Measurements from ENCODE around the gene KLRK1.
"Not testable (repeated sequence)": the region's sequence is repeated elsewhere in the genome, so short reads cannot be mapped to it uniquely, and the experiment has no call there.

KLRK1 gene

DNA sequence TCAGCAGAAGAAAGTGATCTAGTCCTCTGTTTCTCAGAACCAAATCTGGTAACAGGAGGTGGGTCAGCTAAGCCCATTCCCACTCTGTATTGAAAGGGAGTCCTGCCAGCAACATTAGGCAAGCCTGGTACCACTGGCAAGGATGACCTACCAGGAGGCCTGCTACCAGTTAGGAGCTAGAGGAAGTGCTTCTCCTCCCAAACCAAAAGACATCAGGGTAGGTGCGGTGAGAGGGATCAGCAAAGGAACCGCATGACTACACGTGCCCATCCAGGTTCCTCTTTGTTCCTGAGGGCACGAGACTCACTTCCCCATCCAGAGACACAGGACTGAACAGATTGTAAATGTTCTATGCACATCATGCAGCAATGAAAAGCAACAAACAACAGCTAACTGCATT lies 16.9 kb upstream of the KLRK1 start:
- H3K4me1 ChIP-seq (ENCODE audit: control insufficient read depth in 1 of 2, insufficient read depth in 2 of 2, low read length in 2 of 2) = no peaks in the 10 kb centered on the region
- H3K27ac ChIP-seq (ENCODE audit: low read depth, low read length) = no peak overlapping the region
- H3K9ac ChIP-seq (ENCODE audit: low read depth in 1 of 2, low read length in 2 of 2) = no peak overlapping the region
- H3K4me3 ChIP-seq (ENCODE audit: low read depth in 1 of 2, low read length in 2 of 2) = no peak overlapping the region
- H3K27me3 ChIP-seq (ENCODE audit: control insufficient read depth in 1 of 2, insufficient read depth in 2 of 2, low read length in 2 of 2) = no peaks in the 10 kb centered on the region
- H3K36me3 ChIP-seq (ENCODE audit: control insufficient read depth in 1 of 2, insufficient read depth in 2 of 2, low read length in 2 of 2) = no peaks in the 10 kb centered on the region
- no peaks in the 10 kb centered on the region for H3K9me3 ChIP-seq (ENCODE audit: control insufficient read depth in 1 of 2, low read length in 2 of 2)

- Histone ChIP-seq H3K4me3 (ENCODE audit: low read depth in 1 of 2, low read length in 2 of 2) (no peak overlapping the region), H3K27ac (ENCODE audit: low read depth, low read length) (no peak overlapping the region), H3K9me3 (ENCODE audit: control insufficient read depth in 1 of 2, low read length in 2 of 2) (no peaks in the 10 kb centered on the region), H3K4me1 (ENCODE audit: control insufficient read depth in 1 of 2, insufficient read depth in 2 of 2, low read length in 2 of 2) (no peaks in the 10 kb centered on the region), H3K9ac (ENCODE audit: low read depth in 1 of 2, low read length in 2 of 2) (no peak overlapping the region), H3K36me3 (ENCODE audit: control insufficient read depth in 1 of 2, insufficient read depth in 2 of 2, low read length in 2 of 2) (no peaks in the 10 kb centered on the region), H3K27me3 (ENCODE audit: control insufficient read depth in 1 of 2, insufficient read depth in 2 of 2, low read length in 2 of 2) (no peaks in the 10 kb centered on the region)
These were observed 15.5 kb upstream of the KLRK1 start for GRCh38 chr12:10405294-10405693.

DNA sequence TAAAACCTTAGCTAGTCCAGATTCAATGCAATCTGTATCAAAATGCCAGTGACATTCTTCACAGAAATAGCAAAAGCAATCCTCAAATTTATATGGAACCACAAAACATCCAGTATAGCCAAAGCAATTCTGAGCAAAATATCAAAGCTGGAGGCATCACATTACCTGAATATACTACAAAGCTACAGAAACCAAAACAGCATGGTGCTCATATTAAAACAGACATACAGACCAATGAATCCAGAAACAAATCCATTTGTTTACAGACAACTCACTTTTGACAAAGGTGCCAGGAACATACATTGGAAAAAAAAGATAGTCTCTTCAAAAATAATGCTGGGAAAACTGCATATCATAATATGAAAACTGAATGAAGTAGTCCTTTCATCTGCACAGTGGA lies 15.0 kb upstream of the KLRK1 start:
- no peaks in the 10 kb centered on the region for H3K4me1 ChIP-seq (ENCODE audit: control insufficient read depth in 1 of 2, insufficient read depth in 2 of 2, low read length in 2 of 2)
- no peaks in the 10 kb centered on the region for H3K9me3 ChIP-seq (ENCODE audit: control insufficient read depth in 1 of 2, low read length in 2 of 2)
- no peak overlapping the region for H3K9ac ChIP-seq (ENCODE audit: low read depth in 1 of 2, low read length in 2 of 2)
- H3K4me3 ChIP-seq (ENCODE audit: low read depth in 1 of 2, low read length in 2 of 2) = no peak overlapping the region
- no peaks in the 10 kb centered on the region for H3K27me3 ChIP-seq (ENCODE audit: control insufficient read depth in 1 of 2, insufficient read depth in 2 of 2, low read length in 2 of 2)
- no peaks in the 10 kb centered on the region for H3K36me3 ChIP-seq (ENCODE audit: control insufficient read depth in 1 of 2, insufficient read depth in 2 of 2, low read length in 2 of 2)
- H3K27ac ChIP-seq (ENCODE audit: low read depth, low read length) = no peak overlapping the region

DNA sequence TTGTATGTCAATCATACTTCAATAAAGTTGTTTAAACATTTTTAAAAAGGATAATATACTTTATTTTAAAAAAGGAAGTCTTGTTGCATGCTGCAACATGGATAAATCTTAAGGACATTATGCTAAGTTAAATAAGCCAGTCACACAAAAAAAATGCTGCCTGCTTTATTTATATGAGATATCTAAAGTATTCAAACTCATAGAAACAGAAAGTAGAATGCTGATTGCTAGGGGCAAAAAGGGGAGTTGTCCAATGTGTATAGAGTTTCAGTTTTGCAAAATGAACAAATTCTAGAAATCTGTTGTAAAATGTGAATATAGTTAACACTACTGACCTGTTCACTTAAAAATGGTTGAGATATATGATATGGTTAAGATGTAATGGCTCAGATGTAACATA lies 11.0 kb upstream of the KLRK1 start:
- Histone ChIP-seq H3K27me3 (ENCODE audit: control insufficient read depth in 1 of 2, insufficient read depth in 2 of 2, low read length in 2 of 2) (no peaks in the 10 kb centered on the region), H3K9me3 (ENCODE audit: control insufficient read depth in 1 of 2, low read length in 2 of 2) (no peaks in the 10 kb centered on the region), H3K4me1 (ENCODE audit: control insufficient read depth in 1 of 2, insufficient read depth in 2 of 2, low read length in 2 of 2) (no peaks in the 10 kb centered on the region), H3K9ac (ENCODE audit: low read depth in 1 of 2, low read length in 2 of 2) (no peak overlapping the region), H3K36me3 (ENCODE audit: control insufficient read depth in 1 of 2, insufficient read depth in 2 of 2, low read length in 2 of 2) (no peaks in the 10 kb centered on the region), H3K27ac (ENCODE audit: low read depth, low read length) (no peak overlapping the region), H3K4me3 (ENCODE audit: low read depth in 1 of 2, low read length in 2 of 2) (no peak overlapping the region)

GRCh38 chr12:10398168-10398567 lies 8.3 kb upstream of the KLRK1 start:
- H3K9me3 ChIP-seq (ENCODE audit: control insufficient read depth in 1 of 2, low read length in 2 of 2) = no peaks in the 10 kb centered on the region
- H3K9ac ChIP-seq (ENCODE audit: low read depth in 1 of 2, low read length in 2 of 2) = no peak overlapping the region
- H3K4me3 ChIP-seq (ENCODE audit: low read depth in 1 of 2, low read length in 2 of 2) = no peak overlapping the region
- H3K27me3 ChIP-seq (ENCODE audit: control insufficient read depth in 1 of 2, insufficient read depth in 2 of 2, low read length in 2 of 2) = no peaks in the 10 kb centered on the region
- no peak overlapping the region for H3K27ac ChIP-seq (ENCODE audit: low read depth, low read length)
- no peaks in the 10 kb centered on the region for H3K36me3 ChIP-seq (ENCODE audit: control insufficient read depth in 1 of 2, insufficient read depth in 2 of 2, low read length in 2 of 2)
- peaks cover 0 to 7% of the 10 kb centered on the region in 2 donors for H3K4me1 ChIP-seq (ENCODE audit: control insufficient read depth in 1 of 2, insufficient read depth in 2 of 2, low read length in 2 of 2)

- peaks cover 0 to 7% of the 10 kb centered on the region in 2 donors for H3K4me1 ChIP-seq (ENCODE audit: control insufficient read depth in 1 of 2, insufficient read depth in 2 of 2, low read length in 2 of 2)
- H3K27me3 ChIP-seq (ENCODE audit: control insufficient read depth in 1 of 2, insufficient read depth in 2 of 2, low read length in 2 of 2) = no peaks in the 10 kb centered on the region
- no peak overlapping the region for H3K9ac ChIP-seq (ENCODE audit: low read depth in 1 of 2, low read length in 2 of 2)
- H3K4me3 ChIP-seq (ENCODE audit: low read depth in 1 of 2, low read length in 2 of 2) = no peak overlapping the region
- H3K36me3 ChIP-seq (ENCODE audit: control insufficient read depth in 1 of 2, insufficient read depth in 2 of 2, low read length in 2 of 2) = no peaks in the 10 kb centered on the region
- H3K27ac ChIP-seq (ENCODE audit: low read depth, low read length) = no peak overlapping the region
- H3K9me3 ChIP-seq (ENCODE audit: control insufficient read depth in 1 of 2, low read length in 2 of 2) = no peaks in the 10 kb centered on the region
These were observed 7.5 kb upstream of the KLRK1 start for GRCh38 chr12:10397296-10397695.

- not testable (repeated sequence) for H3K9me3 ChIP-seq (ENCODE audit: control insufficient read depth in 1 of 2, low read length in 2 of 2); H3K36me3 ChIP-seq (ENCODE audit: control insufficient read depth in 1 of 2, insufficient read depth in 2 of 2, low read length in 2 of 2); H3K27me3 ChIP-seq (ENCODE audit: control insufficient read depth in 1 of 2, insufficient read depth in 2 of 2, low read length in 2 of 2); H3K4me3 ChIP-seq (ENCODE audit: low read depth in 1 of 2, low read length in 2 of 2); H3K4me1 ChIP-seq (ENCODE audit: control insufficient read depth in 1 of 2, insufficient read depth in 2 of 2, low read length in 2 of 2); H3K27ac ChIP-seq (ENCODE audit: low read depth, low read length); H3K9ac ChIP-seq (ENCODE audit: low read depth in 1 of 2, low read length in 2 of 2)
These were observed 6.3 kb upstream of the KLRK1 start for GRCh38 chr12:10396176-10396575.

GRCh38 chr12:10395390-10395998 lies 5.7 kb upstream of the KLRK1 start:
- Histone ChIP-seq H3K9me3 (ENCODE audit: control insufficient read depth in 1 of 2, low read length in 2 of 2) (no peaks in the 10 kb centered on the region), H3K27me3 (ENCODE audit: control insufficient read depth in 1 of 2, insufficient read depth in 2 of 2, low read length in 2 of 2) (no peaks in the 10 kb centered on the region), H3K4me3 (ENCODE audit: low read depth in 1 of 2, low read length in 2 of 2) (peak overlapping the region; percentile 4 to 28), H3K36me3 (ENCODE audit: control insufficient read depth in 1 of 2, insufficient read depth in 2 of 2, low read length in 2 of 2) (no peaks in the 10 kb centered on the region), H3K27ac (ENCODE audit: low read depth, low read length) (peak overlapping the region; percentile 0), H3K4me1 (ENCODE audit: control insufficient read depth in 1 of 2, insufficient read depth in 2 of 2, low read length in 2 of 2) (peaks cover 0 to 7% of the 10 kb centered on the region in 2 donors), H3K9ac (ENCODE audit: low read depth in 1 of 2, low read length in 2 of 2) (no peak overlapping the region)

DNA sequence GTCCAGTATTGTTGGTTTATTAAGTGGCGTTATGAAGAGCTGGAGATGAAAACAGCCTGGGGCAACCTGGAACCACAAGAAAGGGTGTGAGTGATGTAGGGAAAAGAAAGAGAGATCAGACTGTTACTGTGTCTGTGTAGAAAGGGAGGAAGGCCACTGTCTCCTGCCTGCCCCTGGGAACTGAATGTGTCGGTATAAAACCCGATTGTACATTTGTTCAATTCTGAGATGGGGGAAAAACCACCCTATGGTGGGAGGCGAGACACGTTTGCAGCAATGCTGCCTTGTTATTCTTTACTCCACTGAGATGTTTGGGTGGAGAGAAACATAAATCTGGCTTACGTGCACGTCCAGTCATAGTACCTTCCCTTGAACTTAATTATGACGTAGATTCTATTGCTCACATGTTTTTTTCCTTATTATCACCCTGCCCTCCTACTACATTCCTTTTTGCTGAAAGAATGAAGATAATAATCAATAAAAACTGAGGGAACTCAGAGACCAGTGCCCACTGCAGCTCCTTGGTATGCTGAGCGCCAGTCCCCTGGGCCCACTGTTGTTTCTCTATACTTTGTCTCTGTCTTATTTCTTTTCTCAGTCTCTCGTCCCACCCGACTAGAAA lies 4.8 kb upstream of the KLRK1 start:
- not testable (repeated sequence) for H3K9me3 ChIP-seq (ENCODE audit: control insufficient read depth in 1 of 2, low read length in 2 of 2); H3K27ac ChIP-seq (ENCODE audit: low read depth, low read length)

DNA sequence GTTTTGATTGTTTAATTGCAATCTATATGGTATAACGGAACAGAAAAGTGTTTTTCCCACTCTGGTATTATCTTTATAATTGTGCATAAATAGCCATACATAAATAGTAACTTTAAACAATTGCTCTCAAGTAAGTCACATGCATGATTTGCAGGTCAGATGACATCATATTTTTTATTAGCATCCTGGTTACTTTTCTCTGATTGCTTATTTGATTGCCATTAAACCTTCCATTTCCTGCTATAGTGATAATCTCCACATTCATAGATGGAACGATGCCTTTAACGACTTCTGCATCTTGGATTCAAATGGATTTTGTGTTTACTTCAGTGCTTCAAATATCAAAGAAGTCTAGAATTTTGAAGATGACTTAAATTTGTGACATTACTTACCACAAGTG lies 3.5 kb upstream of the KLRK1 start:
- H3K27me3 ChIP-seq (ENCODE audit: control insufficient read depth in 1 of 2, insufficient read depth in 2 of 2, low read length in 2 of 2) = no peaks in the 10 kb centered on the region
- H3K4me1 ChIP-seq (ENCODE audit: control insufficient read depth in 1 of 2, insufficient read depth in 2 of 2, low read length in 2 of 2) = peaks cover 0 to 7% of the 10 kb centered on the region in 2 donors
- H3K36me3 ChIP-seq (ENCODE audit: control insufficient read depth in 1 of 2, insufficient read depth in 2 of 2, low read length in 2 of 2) = no peaks in the 10 kb centered on the region
- H3K9me3 ChIP-seq (ENCODE audit: control insufficient read depth in 1 of 2, low read length in 2 of 2) = no peaks in the 10 kb centered on the region
- no peak overlapping the region for H3K27ac ChIP-seq (ENCODE audit: low read depth, low read length)
- H3K4me3 ChIP-seq (ENCODE audit: low read depth in 1 of 2, low read length in 2 of 2) = no peak overlapping the region
- H3K9ac ChIP-seq (ENCODE audit: low read depth in 1 of 2, low read length in 2 of 2) = no peak overlapping the region

More for the DNA sequence above, 4.8 kb upstream of the KLRK1 start:
- not testable (repeated sequence) for H3K4me1 ChIP-seq (ENCODE audit: control insufficient read depth in 1 of 2, insufficient read depth in 2 of 2, low read length in 2 of 2); H3K4me3 ChIP-seq (ENCODE audit: low read depth in 1 of 2, low read length in 2 of 2); H3K27me3 ChIP-seq (ENCODE audit: control insufficient read depth in 1 of 2, insufficient read depth in 2 of 2, low read length in 2 of 2); H3K36me3 ChIP-seq (ENCODE audit: control insufficient read depth in 1 of 2, insufficient read depth in 2 of 2, low read length in 2 of 2); H3K9ac ChIP-seq (ENCODE audit: low read depth in 1 of 2, low read length in 2 of 2)

Measured in duodenal mucosa (tissue), 2 donors.